WTC11 (cell line): ENCODE data around the gene RAD51. TPM values are rescaled to one million over a fixed set of nuclear protein-coding genes. Genes with fewer than 3 reads are reported as not detected.
"Not testable (repeated sequence)": the region's sequence is repeated elsewhere in the genome, so short reads cannot be mapped to it uniquely, and the experiment has no call there.

Experiments used
- ATAC-seq: fragments of 200-7000 bp; cut with Tn5 transposase; 2 replicates; pipeline ENCODE4 v1.10.0; 2021; ENCODE audit warnings: mild to moderate bottlenecking, moderate library complexity
- CTCF ChIA-PET: fragments of 300-600 bp; sonication (Branson Sonifier 250); formaldehyde crosslinking; loops from one replicate; lab custom pipeline; 2021; ENCODE audit warnings: antibody characterized with exemption; lab: Charles Lee
- POLR2A ChIA-PET: fragments of 350-600 bp; sonication (Branson Sonifier 250); formaldehyde crosslinking; loops from one replicate; lab custom pipeline; 2021; ENCODE audit warnings: antibody characterized with exemption; lab: Charles Lee
- DNase-seq: peaks from one replicate; pipeline ENCODE4 v3.0.0; 2021; ENCODE audit warnings: low spot score
- H3K27ac Mint-ChIP-seq: 2 replicates; pipeline ENCODE4 v1.8.0; 2021; ENCODE audit warnings: mixed read lengths
- H3K27me3 Mint-ChIP-seq: 2 replicates; pipeline ENCODE4 v1.8.0; 2021; ENCODE audit warnings: low read depth, mild to moderate bottlenecking, moderate library complexity, mixed read lengths
- H3K36me3 Mint-ChIP-seq: 2 replicates; pipeline ENCODE4 v1.8.0; 2021; ENCODE audit warnings: mixed read lengths
- H3K4me1 Mint-ChIP-seq: 2 replicates; pipeline ENCODE4 v1.8.0; 2022; ENCODE audit warnings: mixed read lengths
- H3K4me3 Mint-ChIP-seq: 2 replicates; pipeline ENCODE4 v1.8.0; 2021; ENCODE audit warnings: mild to moderate bottlenecking, moderate library complexity, mixed read lengths
- H3K9me3 Mint-ChIP-seq: 2 replicates; pipeline ENCODE4 v1.8.0; 2021; ENCODE audit warnings: mixed read lengths
- MYBL2 ChIP-seq: sonication (generic); formaldehyde crosslinking; IDR thresholded peaks from 2 replicates; pipeline ENCODE4 v1.8.1; 2023; ENCODE audit warnings: mild to moderate bottlenecking, moderate library complexity, missing genetic modification reagents
- NFYB ChIP-seq: sonication (generic); formaldehyde crosslinking; conservative IDR thresholded peaks from 2 replicates; pipeline ENCODE4 v1.8.0; 2022; ENCODE audit warnings: low read depth, missing genetic modification reagents
- NR1H2 ChIP-seq: sonication (generic); formaldehyde crosslinking; IDR thresholded peaks from 2 replicates; pipeline ENCODE4 v1.9.0; 2021; ENCODE audit warnings: mild to moderate bottlenecking, moderate library complexity, missing genetic modification reagents
- PREB ChIP-seq: sonication (generic); formaldehyde crosslinking; IDR thresholded peaks from 2 replicates; pipeline ENCODE4 v1.8.1; 2022; ENCODE audit warnings: mild to moderate bottlenecking, missing genetic modification reagents, moderate library complexity, borderline replicate concordance
- SMAD3 ChIP-seq: sonication (generic); formaldehyde crosslinking; IDR thresholded peaks from 2 replicates; pipeline ENCODE4 v1.8.0; 2022; ENCODE audit warnings: missing genetic modification reagents, mild to moderate bottlenecking, borderline replicate concordance
- SOX15 ChIP-seq: fragments of 250-450 bp; sonication (Bioruptor Pico); IDR thresholded peaks from 2 replicates; pipeline ENCODE4 v1.9.0; 2021; ENCODE audit warnings: mild to moderate bottlenecking
- STAT6 ChIP-seq: sonication (generic); formaldehyde crosslinking; conservative IDR thresholded peaks from 2 replicates; pipeline ENCODE4 v1.8.1; 2023; ENCODE audit warnings: mild to moderate bottlenecking, low read depth, missing genetic modification reagents, moderate library complexity
- TP53 ChIP-seq: sonication (generic); formaldehyde crosslinking; IDR thresholded peaks from 2 replicates; pipeline ENCODE4 v1.8.1; 2023; ENCODE audit warnings: mild to moderate bottlenecking, missing genetic modification reagents
- USF2 ChIP-seq: sonication (generic); formaldehyde crosslinking; IDR thresholded peaks from 2 replicates; pipeline ENCODE4 v1.8.1; 2023; ENCODE audit warnings: mild to moderate bottlenecking, missing genetic modification reagents, moderate library complexity
- ZNF512 ChIP-seq: sonication (generic); formaldehyde crosslinking; IDR thresholded peaks from 2 replicates; pipeline ENCODE4 v1.8.1; 2022; ENCODE audit warnings: missing genetic modification reagents, borderline replicate concordance
- total RNA-seq: library from RNA; stranded (reverse); gene quantifications from 3 replicates; pipeline ENCODE4 v1.2.3, GENCODE V29; 2021
- TF ChIP-seq, protein P1 (sequence below): fragments of 200-600 bp; IDR thresholded peaks from 2 replicates; pipeline ENCODE4 v1.8.0; 2022; ENCODE audit warnings: antibody characterized with exemption
- TF ChIP-seq, protein P2 (sequence below): fragments of 250-450 bp; sonication (Bioruptor Pico); IDR thresholded peaks from 2 replicates; pipeline ENCODE4 v1.8.0; 2021; ENCODE audit warnings: mild to moderate bottlenecking
- TF ChIP-seq, protein P3 (sequence below): sonication (generic); formaldehyde crosslinking; IDR thresholded peaks from 2 replicates; pipeline ENCODE4 v1.8.0; 2022; ENCODE audit warnings: mild to moderate bottlenecking, missing genetic modification reagents

RAD51 gene
- total RNA-seq, 1 experiment from 2014 or later = 36.4 TPM

DNA sequence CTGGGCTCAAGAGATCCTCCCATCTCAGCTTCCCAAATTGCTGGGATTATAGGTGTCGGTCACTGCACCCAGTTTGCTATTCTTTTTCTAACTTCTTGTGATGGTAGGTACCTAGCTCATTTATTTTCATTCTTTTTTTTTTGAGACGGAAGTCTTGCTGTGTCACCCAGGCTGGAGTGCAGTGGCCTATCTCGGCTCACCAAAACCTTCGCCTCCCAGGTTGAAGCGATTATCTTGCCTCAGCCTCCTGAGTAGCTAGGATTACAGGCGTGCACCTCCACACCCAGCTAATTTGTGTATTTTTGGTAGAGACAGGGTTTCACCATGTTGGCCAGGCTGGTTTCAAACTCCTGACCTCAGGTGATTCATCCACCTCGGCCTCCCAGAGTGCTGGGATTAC lies 30.1 kb upstream of the RAD51 start:
- DNase-seq (no peak), ATAC-seq (no peak)
- Mint-ChIP-seq H3K27ac (no peak overlapping the region), H3K4me3 (no peak overlapping the region), H3K27me3 (no peaks in the 10 kb centered on the region), H3K36me3 (peaks cover 22% of the 10 kb centered on the region), H3K9me3 (peaks cover 13% of the 10 kb centered on the region; the same call in 1 of the 2 replicates), H3K4me1 (no peaks in the 10 kb centered on the region)
- POLR2A ChIA-PET = no interaction called here
- no peak for TF ChIP-seq NR1H2 (CRISPR knock-in tag)
- TF ChIP-seq TP53 = no peak
- TF ChIP-seq, protein P1, sequence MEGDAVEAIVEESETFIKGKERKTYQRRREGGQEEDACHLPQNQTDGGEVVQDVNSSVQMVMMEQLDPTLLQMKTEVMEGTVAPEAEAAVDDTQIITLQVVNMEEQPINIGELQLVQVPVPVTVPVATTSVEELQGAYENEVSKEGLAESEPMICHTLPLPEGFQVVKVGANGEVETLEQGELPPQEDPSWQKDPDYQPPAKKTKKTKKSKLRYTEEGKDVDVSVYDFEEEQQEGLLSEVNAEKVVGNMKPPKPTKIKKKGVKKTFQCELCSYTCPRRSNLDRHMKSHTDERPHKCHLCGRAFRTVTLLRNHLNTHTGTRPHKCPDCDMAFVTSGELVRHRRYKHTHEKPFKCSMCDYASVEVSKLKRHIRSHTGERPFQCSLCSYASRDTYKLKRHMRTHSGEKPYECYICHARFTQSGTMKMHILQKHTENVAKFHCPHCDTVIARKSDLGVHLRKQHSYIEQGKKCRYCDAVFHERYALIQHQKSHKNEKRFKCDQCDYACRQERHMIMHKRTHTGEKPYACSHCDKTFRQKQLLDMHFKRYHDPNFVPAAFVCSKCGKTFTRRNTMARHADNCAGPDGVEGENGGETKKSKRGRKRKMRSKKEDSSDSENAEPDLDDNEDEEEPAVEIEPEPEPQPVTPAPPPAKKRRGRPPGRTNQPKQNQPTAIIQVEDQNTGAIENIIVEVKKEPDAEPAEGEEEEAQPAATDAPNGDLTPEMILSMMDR = no peak
- TF ChIP-seq, protein P2, sequence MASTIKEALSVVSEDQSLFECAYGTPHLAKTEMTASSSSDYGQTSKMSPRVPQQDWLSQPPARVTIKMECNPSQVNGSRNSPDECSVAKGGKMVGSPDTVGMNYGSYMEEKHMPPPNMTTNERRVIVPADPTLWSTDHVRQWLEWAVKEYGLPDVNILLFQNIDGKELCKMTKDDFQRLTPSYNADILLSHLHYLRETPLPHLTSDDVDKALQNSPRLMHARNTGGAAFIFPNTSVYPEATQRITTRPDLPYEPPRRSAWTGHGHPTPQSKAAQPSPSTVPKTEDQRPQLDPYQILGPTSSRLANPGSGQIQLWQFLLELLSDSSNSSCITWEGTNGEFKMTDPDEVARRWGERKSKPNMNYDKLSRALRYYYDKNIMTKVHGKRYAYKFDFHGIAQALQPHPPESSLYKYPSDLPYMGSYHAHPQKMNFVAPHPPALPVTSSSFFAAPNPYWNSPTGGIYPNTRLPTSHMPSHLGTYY (CRISPR knock-in tag) = no peak
- TF ChIP-seq STAT6 = no peak
- no peak for TF ChIP-seq PREB (CRISPR knock-in tag)
- TF ChIP-seq SOX15 (CRISPR knock-in tag) = no peak
- TF ChIP-seq MYBL2 (CRISPR knock-in tag) = no peak
- TF ChIP-seq, protein P3, sequence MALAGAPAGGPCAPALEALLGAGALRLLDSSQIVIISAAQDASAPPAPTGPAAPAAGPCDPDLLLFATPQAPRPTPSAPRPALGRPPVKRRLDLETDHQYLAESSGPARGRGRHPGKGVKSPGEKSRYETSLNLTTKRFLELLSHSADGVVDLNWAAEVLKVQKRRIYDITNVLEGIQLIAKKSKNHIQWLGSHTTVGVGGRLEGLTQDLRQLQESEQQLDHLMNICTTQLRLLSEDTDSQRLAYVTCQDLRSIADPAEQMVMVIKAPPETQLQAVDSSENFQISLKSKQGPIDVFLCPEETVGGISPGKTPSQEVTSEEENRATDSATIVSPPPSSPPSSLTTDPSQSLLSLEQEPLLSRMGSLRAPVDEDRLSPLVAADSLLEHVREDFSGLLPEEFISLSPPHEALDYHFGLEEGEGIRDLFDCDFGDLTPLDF = no peak
- no peak for TF ChIP-seq ZNF512
- no peak for TF ChIP-seq USF2
- TF ChIP-seq SMAD3 (CRISPR knock-in tag) = no peak
- CTCF ChIA-PET = interaction anchor here (0.6 kb wide), 1 partner anchor 18 kb away, joined by 4 read pairs; no protein-coding TSS in a partner anchor

DNA sequence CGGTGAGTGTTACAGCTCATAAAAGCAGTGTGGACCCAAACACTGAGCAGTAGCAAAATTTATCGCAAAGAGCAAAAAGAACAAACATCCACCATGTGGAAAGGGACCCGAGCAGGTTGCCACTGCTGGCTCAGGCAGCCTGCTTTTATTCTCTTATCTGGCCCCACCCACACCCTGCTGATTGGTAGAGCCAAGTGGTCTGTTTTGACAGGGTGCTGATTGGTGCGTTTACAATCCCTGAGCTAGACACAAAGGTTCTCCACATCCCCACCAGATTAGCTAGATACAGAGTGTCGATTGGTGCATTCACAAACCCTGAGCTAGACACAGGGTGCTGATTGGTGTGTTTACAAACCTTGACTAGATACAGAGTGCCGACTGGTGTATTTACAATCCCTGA lies 18.7 kb upstream of the RAD51 start:
- H3K36me3 Mint-ChIP-seq, H3K27ac Mint-ChIP-seq, H3K4me1 Mint-ChIP-seq, POLR2A ChIA-PET, H3K4me3 Mint-ChIP-seq, H3K27me3 Mint-ChIP-seq, DNase-seq, ATAC-seq: not testable (repeated sequence)
- CTCF ChIA-PET = interaction anchor here (1.2 kb wide), 1 partner anchor 18 kb away, joined by 3 read pairs; no protein-coding TSS in a partner anchor
- peaks cover 15% of the 10 kb centered on the region for H3K9me3 Mint-ChIP-seq
- peak; percentile 34; the same call in 1 of the 2 replicates for TF ChIP-seq NFYB (CRISPR knock-in tag)

- peaks cover 13% of the 10 kb centered on the region for H3K9me3 Mint-ChIP-seq
- H3K4me1 Mint-ChIP-seq, H3K4me3 Mint-ChIP-seq, POLR2A ChIA-PET, H3K36me3 Mint-ChIP-seq, H3K27me3 Mint-ChIP-seq, DNase-seq, ATAC-seq, H3K27ac Mint-ChIP-seq: not testable (repeated sequence)
- CTCF ChIA-PET = interaction anchor here (1.2 kb wide), 1 partner anchor 87 kb away, joined by 5 read pairs; no protein-coding TSS in a partner anchor
These were observed 18.1 kb upstream of the RAD51 start for GRCh38 chr15:40676906-40677305.
